Purkinje cell (primary cell): ENCODE data around the gene WNT10A. TPM values are rescaled to one million over a fixed set of nuclear protein-coding genes. Genes with fewer than 3 reads are reported as not detected.

Experiments
- polyA plus RNA-seq: library from polyadenylated mRNA; unstranded; fragments of >200 nt; fragmentation: Nextera tagmentation; gene quantifications from 2 replicates; pipeline ENCODE4 v1.2.1, GENCODE V29; 2014

Gene WNT10A
- polyA plus RNA-seq, result not detected in 2 replicates

DNA sequence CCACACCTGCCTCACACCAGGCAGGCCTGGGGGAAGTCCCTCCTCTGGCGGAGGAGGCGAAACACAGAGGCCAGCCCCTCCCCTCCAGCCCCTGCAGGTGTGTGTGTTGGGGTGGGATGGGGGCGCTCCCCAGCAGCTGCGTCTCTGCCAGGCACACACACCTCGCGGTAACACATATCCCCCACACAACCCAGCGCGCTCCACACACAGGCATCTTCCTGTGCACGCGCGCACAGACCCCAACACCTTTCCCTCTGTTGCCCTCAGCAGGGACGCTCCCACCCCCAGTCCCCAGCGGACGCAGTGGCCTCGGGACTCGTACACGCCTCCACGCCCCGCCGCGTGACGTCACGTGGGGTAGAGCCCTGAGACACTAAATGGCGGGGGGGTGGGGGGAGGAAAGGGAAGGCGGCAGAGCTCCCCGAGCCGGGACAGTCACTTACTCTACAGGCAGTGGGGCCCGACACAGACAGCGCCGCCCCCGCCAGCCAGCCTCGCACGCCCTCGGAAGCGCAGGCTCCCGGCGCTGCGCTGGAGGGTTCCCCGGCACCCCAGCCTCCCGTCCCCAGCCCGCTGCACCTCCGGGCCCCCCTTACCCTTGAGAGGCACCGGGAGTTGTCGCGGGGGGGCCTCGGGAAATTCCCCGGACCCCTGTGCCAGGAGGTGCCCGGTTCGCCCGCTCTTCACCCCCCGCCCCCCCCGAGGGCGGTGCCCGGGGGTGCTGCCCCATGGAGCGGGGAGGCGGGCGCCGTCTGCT is at the start of gene WNT10A:
TSS of gene WNT10A (plus strand) at position 751 of the 757 bp plus-strand sequence. CDS start 144 bp downstream, outside the sequence.

DNA sequence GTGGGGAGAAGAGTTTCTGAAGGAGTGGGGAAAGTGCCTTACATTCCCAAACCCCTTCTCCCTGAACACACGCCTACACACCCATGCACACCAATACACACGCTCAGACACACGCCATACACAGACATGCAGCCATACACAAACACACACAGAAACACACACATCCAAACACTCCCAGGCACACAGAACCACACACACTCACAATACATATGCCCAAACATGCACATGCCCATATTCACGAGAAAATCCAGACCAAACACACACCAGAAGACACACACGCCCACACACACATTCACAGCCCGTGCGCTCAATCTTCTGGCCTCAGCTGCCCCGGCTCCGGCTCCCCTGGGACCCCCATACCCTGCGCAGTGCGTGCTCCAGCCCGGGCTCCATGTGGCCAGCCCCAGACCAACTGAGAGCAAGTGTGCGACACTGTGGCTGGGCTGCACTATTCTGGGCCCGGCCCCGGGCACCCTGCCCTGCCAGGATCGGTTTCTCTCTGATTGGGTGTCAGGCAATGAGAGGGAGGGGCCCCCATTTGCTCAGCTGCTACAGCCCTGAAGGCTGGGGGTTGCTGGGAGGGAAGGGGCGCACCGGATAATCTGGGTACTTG is 49.2 kb upstream of the WNT10A start, which contains the start of gene PRKAG3:
TSS of gene PRKAG3 (minus strand) at position 426 of the 613 bp plus-strand sequence.

DNA sequence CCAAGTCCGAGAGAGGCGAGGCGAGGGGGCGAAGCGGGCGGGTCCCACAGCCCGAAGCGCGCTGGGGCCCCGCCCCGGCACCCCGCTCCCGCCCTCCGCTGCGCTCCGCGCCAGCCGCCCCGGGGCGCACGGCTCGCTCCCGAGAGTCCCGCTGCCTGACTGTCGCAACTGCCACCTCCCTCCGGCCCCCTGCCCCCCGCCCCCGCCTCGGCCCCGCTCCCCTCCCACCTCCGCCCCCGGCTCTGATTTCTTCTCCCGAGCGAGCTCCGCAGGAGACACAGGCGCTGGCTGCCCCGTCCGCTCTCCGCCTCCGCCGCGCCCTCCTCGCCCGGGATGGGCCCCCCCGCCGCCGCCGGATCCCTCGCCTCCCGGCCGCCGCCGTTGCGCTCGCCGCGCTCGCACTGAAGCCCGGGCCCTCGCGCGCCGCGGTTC is 21.1 kb upstream of the WNT10A start, which contains the start of gene WNT6:
TSS of gene WNT6 (plus strand) at position 250 of the 432 bp plus-strand sequence. CDS start 233 bp downstream, outside the sequence.

Other genes with a start within 250 kb of the WNT10A start
- gene ZNF142, start 221.2 kb upstream of the WNT10A start, polyA plus RNA-seq, result 2.4 and 2.9 TPM in 2 replicates
- gene BCS1L, start 221.2 kb upstream of the WNT10A start, polyA plus RNA-seq, result 32.2 and 68.1 TPM in 2 replicates
- gene RNF25, start 208.8 kb upstream of the WNT10A start, polyA plus RNA-seq, result 1.6 and 2.1 TPM in 2 replicates
- 1.7 and 3.4 TPM in 2 replicates for gene STK36, start 208.8 kb upstream of the WNT10A start, polyA plus RNA-seq
- 11.6 and 20.7 TPM in 2 replicates for gene TTLL4, start 170.0 kb upstream of the WNT10A start, polyA plus RNA-seq
- 2.8 and 3.6 TPM in 2 replicates for gene CYP27A1, start 98.7 kb upstream of the WNT10A start, polyA plus RNA-seq
- gene PRKAG3, start 49.0 kb upstream of the WNT10A start, polyA plus RNA-seq, result not detected in 2 replicates
- gene WNT6, start 21.0 kb upstream of the WNT10A start, polyA plus RNA-seq, result not detected in 2 replicates
- 1.2 and 1.6 TPM in 2 replicates for gene CDK5R2, start 78.8 kb downstream of the WNT10A start, polyA plus RNA-seq
- gene FEV, start 104.3 kb downstream of the WNT10A start, polyA plus RNA-seq, result not detected in 2 replicates
- not detected in 2 replicates for gene CRYBA2, start 112.6 kb downstream of the WNT10A start, polyA plus RNA-seq
- 2.5 TPM in 1 of 2 replicates, not detected in the other for gene CFAP65, start 160.7 kb downstream of the WNT10A start, polyA plus RNA-seq
- gene IHH, start 180.1 kb downstream of the WNT10A start, polyA plus RNA-seq, result not detected in 2 replicates